Measurements from ENCODE around the gene WDR59.
"Not testable (repeated sequence)": the region's sequence is repeated elsewhere in the genome, so short reads cannot be mapped to it uniquely, and the experiment has no call there.

WDR59 gene

DNA sequence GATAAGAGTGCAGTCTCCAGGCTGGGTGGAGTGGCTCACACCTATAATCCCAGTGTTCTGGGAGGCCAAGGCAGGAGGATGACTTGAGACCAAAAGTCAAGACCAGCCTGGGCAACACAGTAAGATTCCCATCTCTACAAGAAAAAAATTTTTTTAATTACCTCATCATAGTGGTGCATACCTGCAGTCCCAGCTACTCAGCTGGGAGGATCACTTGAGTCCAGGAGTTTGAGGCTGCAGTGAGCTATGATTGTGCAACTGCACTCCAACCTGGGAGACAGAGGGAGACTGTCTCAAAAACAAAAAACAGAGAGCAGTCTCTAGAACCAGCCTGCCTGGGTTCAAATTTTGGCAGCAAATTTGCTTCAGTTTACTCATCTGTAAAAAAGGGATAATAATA lies 45.2 kb downstream of the WDR59 start:
- H3K4me1 ChIP-seq (ENCODE audit: control insufficient read depth, insufficient read depth, low read length), result no peaks in the 10 kb centered on the region
- peaks cover 6% of the 10 kb centered on the region; the same call in 1 of the 2 replicates for H3K36me3 ChIP-seq (ENCODE audit: control insufficient read depth, insufficient read depth, low read length)
- no peak overlapping the region for H3K27ac ChIP-seq (ENCODE audit: low read length)
- no peaks in the 10 kb centered on the region for H3K9me3 ChIP-seq (ENCODE audit: control insufficient read depth, insufficient read depth, low read length)
- no peak for DNase-seq (ENCODE audit: low read depth, low spot score)
- H3K27me3 ChIP-seq (ENCODE audit: control insufficient read depth, insufficient read depth, low read length), result no peaks in the 10 kb centered on the region
- H3K4me3 ChIP-seq (ENCODE audit: low read length), result no peak overlapping the region

DNA sequence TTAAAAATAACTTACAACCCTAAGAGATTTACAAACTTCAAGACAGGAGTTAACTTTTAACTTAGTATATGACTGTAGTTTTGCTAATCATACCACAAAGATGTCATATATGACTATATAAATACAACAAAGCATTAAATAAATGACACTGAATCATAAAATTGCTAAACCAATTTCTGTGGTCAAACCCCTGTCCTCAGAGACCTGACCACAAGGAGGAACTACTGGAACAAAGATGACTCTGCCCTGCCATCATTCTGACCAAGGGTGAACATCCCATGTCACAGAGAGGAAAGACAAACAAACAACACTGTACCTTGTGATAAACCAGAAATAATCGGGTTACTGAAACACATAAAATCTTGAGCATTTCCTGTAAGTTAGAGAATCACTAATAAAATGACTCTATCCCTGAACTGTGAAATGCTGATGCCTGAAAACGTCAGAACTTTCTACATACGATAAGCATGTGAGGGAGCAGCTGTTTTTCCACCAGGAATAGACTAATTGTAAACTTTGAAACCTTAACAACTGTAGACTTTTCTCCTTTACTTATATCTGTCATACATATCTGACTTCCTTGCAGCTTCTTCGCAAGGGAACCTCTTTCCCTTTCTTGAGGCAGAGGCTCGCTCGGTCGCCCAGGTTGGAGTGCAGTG lies 47.9 kb downstream of the WDR59 start:
- Histone ChIP-seq H3K36me3 (ENCODE audit: control insufficient read depth, insufficient read depth, low read length) (peaks cover 6% of the 10 kb centered on the region; the same call in 1 of the 2 replicates), H3K9me3 (ENCODE audit: control insufficient read depth, insufficient read depth, low read length) (no peaks in the 10 kb centered on the region), H3K27ac (ENCODE audit: low read length) (no peak overlapping the region), H3K4me1 (ENCODE audit: control insufficient read depth, insufficient read depth, low read length) (no peaks in the 10 kb centered on the region), H3K4me3 (ENCODE audit: low read length) (no peak overlapping the region), H3K27me3 (ENCODE audit: control insufficient read depth, insufficient read depth, low read length) (no peaks in the 10 kb centered on the region)
- WGBS (ENCODE audit: insufficient coverage, insufficient read length), result no CpG with 5 or more reads among the region's 7 CpGs
- DNase-seq (ENCODE audit: low read depth, low spot score), result no peak

DNA sequence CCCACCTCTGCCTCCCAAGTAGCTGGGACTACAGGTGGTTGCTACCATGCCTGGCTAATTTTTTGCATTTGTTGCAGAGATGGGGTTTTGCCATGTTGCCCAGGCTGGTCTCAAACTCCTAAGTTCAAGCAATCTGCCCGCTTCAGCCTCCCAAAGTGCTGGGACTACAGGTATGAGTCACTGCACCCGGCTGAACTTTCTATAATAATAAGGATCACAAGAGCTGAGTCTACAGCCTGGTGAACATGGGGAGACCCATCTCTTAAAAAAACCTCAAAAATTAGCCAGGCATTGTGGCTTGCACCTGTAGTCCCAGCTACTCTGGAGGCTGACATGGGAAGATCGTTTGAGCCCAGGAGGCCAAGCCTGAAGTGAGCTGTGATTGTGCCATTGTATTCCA lies 53.5 kb downstream of the WDR59 start:
- Histone ChIP-seq H3K4me3 (ENCODE audit: low read length) (no peak overlapping the region), H3K27me3 (ENCODE audit: control insufficient read depth, insufficient read depth, low read length) (no peaks in the 10 kb centered on the region), H3K27ac (ENCODE audit: low read length) (no peak overlapping the region), H3K9me3 (ENCODE audit: control insufficient read depth, insufficient read depth, low read length) (no peaks in the 10 kb centered on the region), H3K4me1 (ENCODE audit: control insufficient read depth, insufficient read depth, low read length) (no peaks in the 10 kb centered on the region), H3K36me3 (ENCODE audit: control insufficient read depth, insufficient read depth, low read length) (no peaks in the 10 kb centered on the region)
- DNase-seq (ENCODE audit: low read depth, low spot score), result no peak
- WGBS (ENCODE audit: insufficient coverage, insufficient read length), result no CpG with 5 or more reads among the region's 3 CpGs

DNA sequence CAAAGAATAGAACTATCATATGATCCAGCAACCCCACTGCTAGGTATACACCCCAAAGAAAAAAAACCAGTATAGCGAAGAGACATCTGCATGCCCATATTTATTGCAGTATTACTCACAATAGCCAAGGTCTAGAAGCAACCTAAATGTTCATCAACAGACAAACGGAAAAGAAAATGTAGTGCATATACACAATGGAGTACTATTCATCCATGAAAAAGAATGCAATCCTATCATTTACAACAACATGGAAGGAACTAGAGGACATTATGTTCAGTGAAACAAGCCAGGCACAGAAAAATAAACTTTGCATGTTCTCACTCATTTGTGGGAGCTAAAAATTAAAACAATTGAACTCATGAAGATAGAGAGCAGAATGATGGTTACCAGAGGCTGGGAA lies 55.3 kb downstream of the WDR59 start:
- H3K4me1 ChIP-seq (ENCODE audit: control insufficient read depth, insufficient read depth, low read length), result no peaks in the 10 kb centered on the region
- no peaks in the 10 kb centered on the region for H3K9me3 ChIP-seq (ENCODE audit: control insufficient read depth, insufficient read depth, low read length)
- H3K27me3 ChIP-seq (ENCODE audit: control insufficient read depth, insufficient read depth, low read length), result no peaks in the 10 kb centered on the region
- no peak overlapping the region for H3K27ac ChIP-seq (ENCODE audit: low read length)
- WGBS (ENCODE audit: insufficient coverage, insufficient read length), result no CpG with 5 or more reads among the region's 2 CpGs
- no peak overlapping the region for H3K4me3 ChIP-seq (ENCODE audit: low read length)
- DNase-seq (ENCODE audit: low read depth, low spot score), result no peak
- H3K36me3 ChIP-seq (ENCODE audit: control insufficient read depth, insufficient read depth, low read length), result no peaks in the 10 kb centered on the region

DNA sequence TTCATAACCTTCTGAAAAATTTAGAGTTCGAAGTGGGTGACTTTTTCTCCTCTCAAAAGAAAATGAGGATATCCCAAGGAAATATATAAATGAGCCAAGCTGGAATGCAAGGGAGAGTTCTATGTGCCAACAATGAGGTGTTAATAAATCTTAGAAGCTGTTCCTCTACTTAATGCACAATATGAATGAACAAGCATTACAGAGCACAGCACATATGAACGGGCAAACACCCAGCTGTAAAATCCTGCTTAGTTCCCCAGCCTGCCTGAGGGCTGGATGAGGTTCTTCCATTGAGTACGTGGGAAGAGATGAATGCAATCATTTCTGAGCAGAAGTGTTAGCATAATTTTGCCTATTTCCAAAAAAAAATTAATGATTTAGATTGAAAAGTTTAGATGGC lies 58.1 kb downstream of the WDR59 start:
- Histone ChIP-seq H3K27ac (ENCODE audit: low read length) (no peak overlapping the region), H3K27me3 (ENCODE audit: control insufficient read depth, insufficient read depth, low read length) (no peaks in the 10 kb centered on the region), H3K9me3 (ENCODE audit: control insufficient read depth, insufficient read depth, low read length) (no peaks in the 10 kb centered on the region), H3K4me3 (ENCODE audit: low read length) (no peak overlapping the region), H3K36me3 (ENCODE audit: control insufficient read depth, insufficient read depth, low read length) (peaks cover 1% of the 10 kb centered on the region; the same call in 1 of the 2 replicates), H3K4me1 (ENCODE audit: control insufficient read depth, insufficient read depth, low read length) (no peaks in the 10 kb centered on the region)
- WGBS (ENCODE audit: insufficient coverage, insufficient read length), result no CpG with 5 or more reads among the region's 3 CpGs
- no peak for DNase-seq (ENCODE audit: low read depth, low spot score)

DNA sequence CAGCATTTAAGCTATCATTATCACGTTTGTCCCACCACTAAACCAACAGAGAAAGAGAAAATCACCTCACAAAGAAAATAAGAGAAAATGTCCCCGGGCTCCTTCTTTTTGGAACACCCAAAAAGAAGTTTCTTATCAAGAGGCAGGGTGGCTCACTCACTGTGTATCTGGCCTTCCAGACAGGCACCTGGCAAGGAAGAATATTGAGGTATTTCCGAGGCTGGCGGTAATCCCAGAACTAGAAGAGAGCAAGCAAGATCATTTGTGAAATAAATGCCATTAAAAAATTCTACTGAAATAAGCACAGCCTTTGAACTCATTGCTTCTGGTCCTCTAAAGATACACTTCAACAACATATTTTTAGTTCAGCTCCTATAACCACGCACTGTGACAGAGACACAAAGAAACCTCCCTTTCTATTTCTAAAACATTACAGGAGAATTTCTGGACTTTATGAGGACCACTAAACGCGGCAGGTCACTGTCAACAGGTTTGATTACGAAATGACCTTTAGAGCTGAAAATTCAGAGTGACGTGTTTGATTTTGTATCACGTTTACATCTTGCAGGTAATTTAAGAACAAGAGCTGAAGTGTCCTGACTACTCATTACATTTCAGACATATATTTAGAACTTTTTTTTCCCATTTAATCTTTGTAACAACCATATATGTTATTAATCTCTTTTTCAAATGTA lies 61.0 kb downstream of the WDR59 start:
- WGBS (ENCODE audit: insufficient coverage, insufficient read length), result no CpG with 5 or more reads among the region's 10 CpGs
- H3K4me1 ChIP-seq (ENCODE audit: control insufficient read depth, insufficient read depth, low read length), result no peaks in the 10 kb centered on the region
- peaks cover 6% of the 10 kb centered on the region; the same call in 1 of the 2 replicates for H3K36me3 ChIP-seq (ENCODE audit: control insufficient read depth, insufficient read depth, low read length)
- no peak for DNase-seq (ENCODE audit: low read depth, low spot score)
- H3K27ac ChIP-seq (ENCODE audit: low read length), result no peak overlapping the region
- no peaks in the 10 kb centered on the region for H3K27me3 ChIP-seq (ENCODE audit: control insufficient read depth, insufficient read depth, low read length)
- no peaks in the 10 kb centered on the region for H3K9me3 ChIP-seq (ENCODE audit: control insufficient read depth, insufficient read depth, low read length)
- no peak overlapping the region for H3K4me3 ChIP-seq (ENCODE audit: low read length)

DNA sequence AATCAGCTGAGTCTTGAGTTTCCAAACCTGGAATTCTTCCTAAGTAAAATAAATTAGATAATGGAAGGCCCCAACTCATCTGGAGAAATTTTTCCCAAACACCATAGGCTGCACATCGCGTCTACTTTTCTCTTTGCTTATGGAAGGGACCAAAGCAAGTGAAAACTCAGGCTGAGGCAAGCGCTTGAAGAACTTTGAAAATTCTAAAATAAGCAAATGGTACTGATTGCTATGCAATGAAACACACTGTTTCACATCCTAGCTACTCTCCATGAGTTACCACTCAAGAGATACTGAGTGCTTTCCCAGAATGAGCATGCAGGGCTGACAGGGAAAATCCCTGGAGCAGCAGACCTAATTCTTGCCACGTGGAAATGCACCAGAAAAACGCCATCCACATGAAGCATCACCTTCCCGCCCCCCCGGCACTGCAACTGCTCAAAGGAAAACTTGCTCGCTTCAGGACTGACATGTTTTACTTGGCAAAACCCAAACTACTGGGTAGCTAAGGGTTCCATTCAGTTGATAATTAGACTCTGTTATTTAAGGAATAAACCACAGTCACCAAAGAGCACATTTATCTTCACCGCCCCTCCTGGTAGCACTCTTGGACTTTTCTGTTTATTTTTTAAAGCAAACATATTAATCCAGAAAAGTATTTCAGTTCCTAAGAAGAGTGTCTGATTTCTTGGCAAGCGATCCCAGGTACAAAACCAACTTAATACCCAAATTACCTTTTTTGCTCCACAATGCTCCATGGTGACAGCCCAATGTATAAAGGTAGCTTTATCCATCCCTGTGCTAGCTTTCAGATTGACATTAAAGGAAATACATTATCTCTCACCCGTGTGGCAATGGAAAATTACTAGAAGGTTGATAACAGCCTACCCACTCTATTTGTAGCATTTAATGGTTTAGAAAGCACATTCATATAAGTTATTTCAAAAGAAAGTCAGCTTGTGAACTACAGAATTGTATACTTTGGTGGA lies 62.5 kb downstream of the WDR59 start:
- H3K4me3 ChIP-seq (ENCODE audit: low read length), result no peak overlapping the region
- no peak overlapping the region for H3K27ac ChIP-seq (ENCODE audit: low read length)
- no peaks in the 10 kb centered on the region for H3K9me3 ChIP-seq (ENCODE audit: control insufficient read depth, insufficient read depth, low read length)
- no peaks in the 10 kb centered on the region for H3K4me1 ChIP-seq (ENCODE audit: control insufficient read depth, insufficient read depth, low read length)
- WGBS (ENCODE audit: insufficient coverage, insufficient read length), result no CpG with 5 or more reads among the region's 11 CpGs
- no peaks in the 10 kb centered on the region for H3K27me3 ChIP-seq (ENCODE audit: control insufficient read depth, insufficient read depth, low read length)
- peaks cover 6% of the 10 kb centered on the region; the same call in 1 of the 2 replicates for H3K36me3 ChIP-seq (ENCODE audit: control insufficient read depth, insufficient read depth, low read length)
- DNase-seq (ENCODE audit: low read depth, low spot score), result no peak

DNA sequence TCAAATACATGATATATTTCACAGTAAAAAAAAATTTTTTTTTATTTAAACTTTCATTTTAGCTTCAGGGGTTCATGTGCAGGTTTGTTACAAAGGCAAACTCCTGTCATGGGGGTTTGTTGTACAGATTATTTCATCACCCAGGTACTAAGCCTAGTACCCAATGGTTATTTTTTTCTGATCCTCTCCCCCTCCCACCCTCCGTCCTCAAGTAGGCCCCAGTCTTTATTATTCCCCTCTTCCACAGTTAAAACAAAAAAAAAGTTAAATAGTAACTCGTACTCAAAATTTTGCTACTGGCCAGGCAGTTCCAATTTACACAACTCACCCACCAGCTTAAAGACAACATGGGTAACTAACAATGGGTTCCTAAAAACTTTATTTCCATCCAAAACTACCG lies 63.9 kb downstream of the WDR59 start:
- H3K4me1 ChIP-seq (ENCODE audit: control insufficient read depth, insufficient read depth, low read length), result no peaks in the 10 kb centered on the region
- no peaks in the 10 kb centered on the region for H3K9me3 ChIP-seq (ENCODE audit: control insufficient read depth, insufficient read depth, low read length)
- H3K4me3 ChIP-seq (ENCODE audit: low read length), result no peak overlapping the region
- no CpG with 5 or more reads among the region's 3 CpGs for WGBS (ENCODE audit: insufficient coverage, insufficient read length)
- no peak for DNase-seq (ENCODE audit: low read depth, low spot score)
- H3K36me3 ChIP-seq (ENCODE audit: control insufficient read depth, insufficient read depth, low read length), result peaks cover 7% of the 10 kb centered on the region; the same call in 1 of the 2 replicates
- H3K27ac ChIP-seq (ENCODE audit: low read length), result no peak overlapping the region
- H3K27me3 ChIP-seq (ENCODE audit: control insufficient read depth, insufficient read depth, low read length), result no peaks in the 10 kb centered on the region

DNA sequence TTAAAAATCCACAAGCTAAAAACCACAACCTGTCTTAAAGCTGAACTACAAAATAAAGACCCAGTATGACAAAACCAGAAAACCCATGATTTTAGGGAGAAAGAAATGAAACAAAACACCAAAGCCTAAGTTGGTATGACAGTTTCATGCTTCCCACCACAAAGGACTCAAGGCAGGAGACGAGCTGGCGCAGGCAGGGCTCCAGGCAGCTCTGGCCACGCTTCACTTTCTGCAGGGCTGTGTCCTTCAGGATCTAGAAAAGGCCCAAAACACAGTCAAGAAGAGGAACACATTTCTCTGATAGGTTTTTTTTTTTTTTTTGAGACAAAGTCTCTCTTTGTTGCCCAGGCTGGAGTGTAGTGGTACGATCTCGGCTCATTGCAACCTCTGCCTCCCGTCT lies 75.3 kb downstream of the WDR59 start:
- DNase-seq (ENCODE audit: low read depth, low spot score), result no peak
- Histone ChIP-seq H3K4me1 (ENCODE audit: control insufficient read depth, insufficient read depth, low read length) (no peaks in the 10 kb centered on the region), H3K9me3 (ENCODE audit: control insufficient read depth, insufficient read depth, low read length) (no peaks in the 10 kb centered on the region), H3K36me3 (ENCODE audit: control insufficient read depth, insufficient read depth, low read length) (peaks cover 7% of the 10 kb centered on the region; the same call in 1 of the 2 replicates), H3K4me3 (ENCODE audit: low read length) (no peak overlapping the region), H3K27me3 (ENCODE audit: control insufficient read depth, insufficient read depth, low read length) (no peaks in the 10 kb centered on the region), H3K27ac (ENCODE audit: low read length) (no peak overlapping the region)
- no CpG with 5 or more reads among the region's 6 CpGs for WGBS (ENCODE audit: insufficient coverage, insufficient read length)

DNA sequence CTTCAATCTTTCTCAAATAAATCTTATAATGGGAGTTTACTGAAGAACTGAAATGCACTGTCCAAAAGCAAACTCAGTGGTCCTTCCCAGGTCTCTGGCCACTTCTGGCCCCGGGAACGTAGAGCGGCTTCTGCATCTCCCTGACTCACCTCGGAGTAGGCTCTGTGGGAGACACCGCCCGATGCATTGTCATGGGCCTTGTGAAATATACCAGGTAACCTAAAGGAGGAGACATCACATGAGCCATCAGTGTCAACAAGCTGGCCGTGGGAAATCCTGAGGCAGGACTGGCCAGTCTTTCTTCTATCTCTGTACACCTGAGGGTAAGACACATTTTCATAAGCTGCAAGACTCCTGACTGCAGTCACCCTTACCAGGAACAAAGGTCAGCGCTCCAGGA lies 76.2 kb downstream of the WDR59 start:
- not testable (repeated sequence) for H3K27me3 ChIP-seq (ENCODE audit: control insufficient read depth, insufficient read depth, low read length); H3K27ac ChIP-seq (ENCODE audit: low read length); H3K4me1 ChIP-seq (ENCODE audit: control insufficient read depth, insufficient read depth, low read length); H3K9me3 ChIP-seq (ENCODE audit: control insufficient read depth, insufficient read depth, low read length); DNase-seq (ENCODE audit: low read depth, low spot score); H3K4me3 ChIP-seq (ENCODE audit: low read length); H3K36me3 ChIP-seq (ENCODE audit: control insufficient read depth, insufficient read depth, low read length)
- WGBS (ENCODE audit: insufficient coverage, insufficient read length), result no CpG with 5 or more reads among the region's 8 CpGs

Measured in iPS DF 6.9 (cell line).